Adrenal gland (tissue), 5 donors: ENCODE data around the gene DNAJB8.

ENCODE experiments used
- POLR2A ChIP-seq, 2 donors: fragments of 450-650 bp; IDR thresholded peaks; one replicate each; pipeline ENCODE4 v1.6.1; 2017; ENCODE audit warnings: antibody characterized with exemption in 2 of 2, mild to moderate bottlenecking in 2 of 2, moderate library complexity in 1 of 2
- TF ChIP-seq, protein P1 (sequence below), 6 experiments: fragments of 450-650 bp in 4 of 6; fragments of 200-600 bp in 2 of 6; sonication (generic) in 1 of 6; IDR thresholded peaks; 1 replicate in 5 of 6; 2 replicates in 1 of 6; pipeline versions ENCODE4 v1.5.1 to v1.8.0; 2016 to 2021; ENCODE audit warnings: antibody characterized with exemption in 6 of 6, mild to moderate bottlenecking in 2 of 6, moderate library complexity in 1 of 6
- donor health status: DM: no; HTN: no; CAD: no.

DNA sequence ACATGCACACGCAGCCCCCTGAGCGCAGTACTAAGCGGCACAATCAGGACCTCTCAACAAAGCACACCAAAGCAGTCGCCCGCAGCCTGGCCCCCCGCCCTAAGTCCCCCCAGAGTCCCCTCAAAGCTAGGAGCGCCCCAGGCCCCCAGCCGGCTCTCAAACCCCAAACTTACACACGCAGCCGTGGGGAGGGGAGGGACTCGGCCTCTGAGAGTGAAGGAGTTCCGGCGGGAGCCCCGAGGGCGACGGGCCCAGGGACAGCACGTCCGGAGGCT, 20.8 kb upstream of the DNAJB8 start:
- no peak for TF ChIP-seq POLR2A (IDR thresholded peaks at IDR 0.05)
- TF ChIP-seq, protein P1, sequence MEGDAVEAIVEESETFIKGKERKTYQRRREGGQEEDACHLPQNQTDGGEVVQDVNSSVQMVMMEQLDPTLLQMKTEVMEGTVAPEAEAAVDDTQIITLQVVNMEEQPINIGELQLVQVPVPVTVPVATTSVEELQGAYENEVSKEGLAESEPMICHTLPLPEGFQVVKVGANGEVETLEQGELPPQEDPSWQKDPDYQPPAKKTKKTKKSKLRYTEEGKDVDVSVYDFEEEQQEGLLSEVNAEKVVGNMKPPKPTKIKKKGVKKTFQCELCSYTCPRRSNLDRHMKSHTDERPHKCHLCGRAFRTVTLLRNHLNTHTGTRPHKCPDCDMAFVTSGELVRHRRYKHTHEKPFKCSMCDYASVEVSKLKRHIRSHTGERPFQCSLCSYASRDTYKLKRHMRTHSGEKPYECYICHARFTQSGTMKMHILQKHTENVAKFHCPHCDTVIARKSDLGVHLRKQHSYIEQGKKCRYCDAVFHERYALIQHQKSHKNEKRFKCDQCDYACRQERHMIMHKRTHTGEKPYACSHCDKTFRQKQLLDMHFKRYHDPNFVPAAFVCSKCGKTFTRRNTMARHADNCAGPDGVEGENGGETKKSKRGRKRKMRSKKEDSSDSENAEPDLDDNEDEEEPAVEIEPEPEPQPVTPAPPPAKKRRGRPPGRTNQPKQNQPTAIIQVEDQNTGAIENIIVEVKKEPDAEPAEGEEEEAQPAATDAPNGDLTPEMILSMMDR (IDR thresholded peaks at IDR 0.05): no peak
